Omental fat pad (tissue), 4 donors: ENCODE results near the gene UCP2. TPM values are rescaled to one million over a fixed set of nuclear protein-coding genes. Genes with fewer than 3 reads are reported as not detected.
A peak's percentile ranks its signal among the peaks of the same experiment; 100 is the strongest.

ENCODE experiments used
- ATAC-seq: fragments of 150-250 bp; one replicate; pipeline ENCODE4 v1.9.1; 2016; ENCODE audit warnings: mild to moderate bottlenecking, moderate library complexity; ENCODE audit not compliant: low FRiP score
- DNase-seq: peaks from one replicate; pipeline ENCODE4 v3.0.0-alpha.2; 2019; ENCODE audit warnings: low spot score
- CTCF ChIP-seq, 3 donors: fragments of 450-650 bp; IDR thresholded peaks; one replicate each; pipeline ENCODE4 v1.5.1; 2016 to 2017; ENCODE audit warnings: antibody characterized with exemption in 3 of 3, mild to moderate bottlenecking in 3 of 3, moderate library complexity in 2 of 3
- total RNA-seq, 4 donors: library from RNA; depleted of rRNA; stranded (reverse); fragments of >200 nt; gene quantifications; one replicate each; pipeline ENCODE4 v1.1.0, GENCODE V29; 2016

The UCP2 gene
- total RNA-seq, 4 donors from 2014 or later: 58.9 to 163 (median 131) TPM

- no peak for ATAC-seq
Measured at GRCh38 chr11:74015919-74016684, 33.5 kb upstream of the UCP2 start.

GRCh38 chr11:74014880-74015279, 32.2 kb upstream of the UCP2 start:
- ATAC-seq (no peak), DNase-seq (no peak)
- no peak for TF ChIP-seq CTCF (IDR thresholded peaks at IDR 0.05)

More at GRCh38 chr11:74015919-74016684, 33.5 kb upstream of the UCP2 start:
- TF ChIP-seq CTCF (IDR thresholded peaks at IDR 0.05): no peak
- DNase-seq: no peak

- DNase-seq (no peak), ATAC-seq (no peak)
- no peak for TF ChIP-seq CTCF (IDR thresholded peaks at IDR 0.05)
Measured at GRCh38 chr11:74013141-74013540, 30.5 kb upstream of the UCP2 start.

GRCh38 chr11:74012074-74012809, 29.6 kb upstream of the UCP2 start:
- DNase-seq: no peak
- ATAC-seq: no peak
- TF ChIP-seq CTCF (IDR thresholded peaks at IDR 0.05): no peak

- TF ChIP-seq CTCF (IDR thresholded peaks at IDR 0.05): no peak
- peak; percentile 20 for ATAC-seq
- DNase-seq: no peak
Measured at GRCh38 chr11:74011360-74012073, 28.9 kb upstream of the UCP2 start.

- no peak for DNase-seq
Measured at GRCh38 chr11:74010306-74011300, 28.0 kb upstream of the UCP2 start.

More at GRCh38 chr11:74010306-74011300, 28.0 kb upstream of the UCP2 start:
- TF ChIP-seq CTCF (IDR thresholded peaks at IDR 0.05): no peak
- ATAC-seq: no peak
